Astrocyte of the cerebellum (primary cell): ENCODE measurements around the gene SPATA6.
A peak's percentile ranks its signal among the peaks of the same experiment; 100 is the strongest.
"Not testable (repeated sequence)": the region's sequence is repeated elsewhere in the genome, so short reads cannot be mapped to it uniquely, and the experiment has no call there.

Experiments
- DNase-seq: peaks from one replicate; pipeline ENCODE4 v3.0.0-alpha.2; 2011; ENCODE audit warnings: low read depth
- H3K4me3 ChIP-seq: 2 replicates; pipeline ENCODE4 v1.5.1; 2011; ENCODE audit warnings: mild to moderate bottlenecking, low read depth, low read length, moderate library complexity
- in situ Hi-C: cut with HindIII; loops from 2 replicates; pipeline ENCODE4 v1.10.0; 2017; ENCODE audit warnings: low sequenced_read_pairs
- TF ChIP-seq, protein P1 (sequence below): IDR thresholded peaks from 2 replicates; pipeline ENCODE4 v1.5.1; 2012; ENCODE audit warnings: low read length, low read depth, moderate library complexity, mild to moderate bottlenecking; ENCODE audit errors: missing control alignments

Gene SPATA6

DNA sequence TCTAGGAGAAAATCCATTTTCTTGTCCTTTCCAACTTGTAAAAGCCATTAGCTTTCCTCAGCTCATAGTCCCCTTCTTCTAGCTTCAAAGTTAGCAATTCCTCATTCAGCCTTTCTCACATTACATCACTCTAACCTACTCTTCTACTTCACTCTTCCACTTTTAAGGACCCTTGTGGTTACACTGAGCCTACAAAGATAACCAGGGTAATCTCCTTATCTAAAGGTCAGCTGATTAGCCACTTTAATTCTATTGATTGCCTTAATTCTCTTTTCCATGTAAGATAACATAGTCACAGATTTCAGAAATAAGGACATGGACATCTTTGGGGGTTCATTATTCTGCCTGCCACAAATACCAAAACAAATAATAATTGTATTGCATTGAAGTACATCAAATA is 8.5 kb upstream of the SPATA6 start:
- TF ChIP-seq, protein P1, sequence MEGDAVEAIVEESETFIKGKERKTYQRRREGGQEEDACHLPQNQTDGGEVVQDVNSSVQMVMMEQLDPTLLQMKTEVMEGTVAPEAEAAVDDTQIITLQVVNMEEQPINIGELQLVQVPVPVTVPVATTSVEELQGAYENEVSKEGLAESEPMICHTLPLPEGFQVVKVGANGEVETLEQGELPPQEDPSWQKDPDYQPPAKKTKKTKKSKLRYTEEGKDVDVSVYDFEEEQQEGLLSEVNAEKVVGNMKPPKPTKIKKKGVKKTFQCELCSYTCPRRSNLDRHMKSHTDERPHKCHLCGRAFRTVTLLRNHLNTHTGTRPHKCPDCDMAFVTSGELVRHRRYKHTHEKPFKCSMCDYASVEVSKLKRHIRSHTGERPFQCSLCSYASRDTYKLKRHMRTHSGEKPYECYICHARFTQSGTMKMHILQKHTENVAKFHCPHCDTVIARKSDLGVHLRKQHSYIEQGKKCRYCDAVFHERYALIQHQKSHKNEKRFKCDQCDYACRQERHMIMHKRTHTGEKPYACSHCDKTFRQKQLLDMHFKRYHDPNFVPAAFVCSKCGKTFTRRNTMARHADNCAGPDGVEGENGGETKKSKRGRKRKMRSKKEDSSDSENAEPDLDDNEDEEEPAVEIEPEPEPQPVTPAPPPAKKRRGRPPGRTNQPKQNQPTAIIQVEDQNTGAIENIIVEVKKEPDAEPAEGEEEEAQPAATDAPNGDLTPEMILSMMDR = no peak
- in situ Hi-C loops = no loop called here
- DNase-seq = no peak
- H3K4me3 ChIP-seq = no peak overlapping the region

DNA sequence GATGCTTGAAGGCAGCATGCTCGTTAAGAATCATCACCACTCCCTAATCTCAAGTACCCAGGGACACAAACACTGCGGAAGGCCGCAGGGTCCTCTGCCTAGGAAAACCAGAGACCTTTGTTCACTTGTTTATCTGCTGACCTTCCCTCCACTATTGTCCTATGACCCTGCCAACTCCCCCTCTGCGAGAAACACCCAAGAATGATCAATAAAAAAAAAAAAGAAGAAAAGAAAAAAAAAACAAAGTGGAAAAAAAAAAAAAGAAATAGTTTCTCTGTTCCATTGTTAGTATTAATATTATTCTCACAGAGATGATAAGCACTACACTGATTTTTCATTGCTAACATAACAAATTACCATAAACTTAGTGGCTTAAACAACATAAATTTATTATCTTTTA is 8.0 kb upstream of the SPATA6 start:
- in situ Hi-C loops, H3K4me3 ChIP-seq, DNase-seq: not testable (repeated sequence)

DNA sequence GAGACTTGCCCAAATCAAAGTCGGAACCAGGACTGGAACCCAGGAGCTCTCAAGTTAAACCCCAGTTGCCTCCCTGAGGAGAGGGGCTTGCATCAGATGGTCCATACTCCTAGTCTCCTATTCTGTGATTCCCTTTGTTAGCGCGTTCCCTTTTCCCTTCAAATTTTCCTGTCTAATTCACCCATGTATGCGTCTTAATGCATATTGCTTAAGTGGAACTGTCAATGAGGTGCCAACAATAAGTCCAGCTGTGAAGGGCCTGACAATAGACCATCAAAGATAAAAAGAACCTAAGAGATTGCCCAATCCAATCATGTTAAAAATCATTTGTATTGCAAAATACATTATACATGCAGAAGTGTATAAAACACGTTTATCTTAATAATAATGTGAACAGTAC is 634 bp upstream of the SPATA6 start:
- DNase-seq = no peak
- in situ Hi-C loops = no loop called here
- peak overlapping the region; percentile 72 for H3K4me3 ChIP-seq
- TF ChIP-seq, protein P1 = no peak

DNA sequence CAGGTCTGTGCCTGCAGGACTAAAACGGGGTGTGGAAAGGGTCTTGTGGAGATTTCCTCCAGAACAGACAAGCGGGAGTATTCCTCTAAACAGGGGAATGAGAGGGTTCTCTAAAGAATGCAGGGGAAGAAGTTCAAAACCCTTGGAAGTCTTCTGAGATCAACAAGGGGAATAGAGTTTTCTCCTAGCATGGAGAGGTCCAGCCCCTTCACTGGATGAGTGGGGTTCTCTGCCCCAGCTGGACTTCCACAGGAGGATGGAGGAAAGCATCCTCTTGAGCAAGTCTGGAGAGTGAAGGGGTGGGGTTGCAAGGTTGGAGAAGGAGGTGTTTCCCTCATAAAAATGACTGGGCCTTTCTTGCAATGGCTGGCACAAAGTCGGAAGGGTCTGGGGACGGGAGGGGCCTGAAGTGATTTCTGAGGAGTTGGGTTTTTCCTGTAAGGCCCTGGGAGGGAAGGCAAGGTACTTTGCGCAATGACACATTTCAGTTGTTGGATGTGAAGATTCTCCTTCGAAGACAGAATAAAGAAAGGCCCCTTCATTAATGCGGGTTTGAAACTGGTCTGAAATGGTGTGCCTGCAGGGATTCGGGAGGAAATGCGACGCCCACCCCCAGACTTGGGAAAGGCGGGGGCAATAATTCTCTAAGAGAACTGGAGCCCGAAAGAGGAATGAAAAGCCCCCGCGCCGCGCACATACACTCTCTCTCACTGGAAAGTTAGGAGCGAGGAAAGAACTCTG is 884 bp downstream of the SPATA6 start:
- peak overlapping the region; percentile 72 for H3K4me3 ChIP-seq
- no peak for DNase-seq
- in situ Hi-C loops = no loop called here
- TF ChIP-seq, protein P1 = no peak

DNA sequence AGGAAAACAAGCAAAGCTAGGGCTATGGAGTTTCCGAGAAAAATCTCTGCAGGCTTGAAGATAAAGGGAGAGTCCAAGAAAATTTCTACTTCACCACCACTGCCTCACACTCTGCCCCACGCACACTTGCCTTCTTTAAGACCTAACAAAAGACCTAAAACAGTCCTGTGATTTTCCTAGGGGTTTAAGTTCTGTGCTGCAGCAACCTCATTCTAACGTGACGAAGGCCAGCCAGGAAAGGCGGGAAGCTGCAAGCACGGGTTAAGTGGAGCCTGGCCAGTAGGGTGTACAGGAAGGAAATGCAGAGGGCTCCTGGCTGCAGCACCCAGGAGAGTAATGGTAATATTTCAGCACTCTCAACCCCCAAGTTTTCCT is 1.5 kb downstream of the SPATA6 start:
- H3K4me3 ChIP-seq = peak overlapping the region; percentile 72

DNA sequence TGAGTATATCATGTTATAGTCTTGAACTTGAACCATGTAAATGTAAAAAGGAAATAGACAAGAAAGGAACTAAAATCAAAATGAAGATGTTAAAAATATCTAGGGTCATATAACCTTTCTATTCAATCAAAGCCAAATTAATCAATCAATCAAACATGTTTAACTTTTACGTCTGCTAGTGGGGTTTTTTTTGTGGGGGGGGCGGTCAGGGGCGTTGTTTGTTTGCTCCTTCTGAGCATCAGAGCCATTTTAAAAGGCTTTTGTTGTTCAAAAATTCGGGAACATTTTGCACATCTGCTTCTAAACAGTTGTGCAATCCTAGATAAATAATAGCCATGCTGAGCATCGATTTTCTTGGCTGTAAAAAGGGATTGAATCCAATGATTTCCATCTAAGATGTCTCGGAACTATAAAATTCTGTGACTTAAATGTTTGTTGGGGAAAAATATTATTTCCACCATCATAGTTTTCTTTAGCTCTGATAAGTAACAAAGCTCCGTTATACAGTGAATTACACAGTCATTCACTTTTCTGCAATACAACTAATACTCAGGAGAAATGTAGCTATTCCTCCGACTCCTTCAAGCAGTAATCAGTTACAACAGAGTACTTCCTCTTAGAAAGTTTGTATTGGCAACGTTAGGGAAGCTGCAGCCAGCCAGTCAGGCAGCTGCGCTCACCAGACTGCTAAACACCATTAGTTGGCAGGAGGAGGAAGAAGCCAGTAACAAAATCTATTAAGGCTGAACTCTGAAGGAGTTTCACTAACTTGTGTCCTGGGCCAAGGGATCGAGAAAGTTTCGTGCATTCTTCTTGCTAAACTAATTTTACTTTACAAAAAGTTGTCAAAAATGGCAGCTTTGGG is 2.2 kb downstream of the SPATA6 start:
- in situ Hi-C loops = no loop called here
- TF ChIP-seq, protein P1 = no peak
- peak overlapping the region; percentile 72 for H3K4me3 ChIP-seq
- DNase-seq = peak; percentile 53

More for the DNA sequence above, 1.5 kb downstream of the SPATA6 start:
- TF ChIP-seq, protein P1 = no peak
- no peak for DNase-seq
- in situ Hi-C loops = no loop called here

DNA sequence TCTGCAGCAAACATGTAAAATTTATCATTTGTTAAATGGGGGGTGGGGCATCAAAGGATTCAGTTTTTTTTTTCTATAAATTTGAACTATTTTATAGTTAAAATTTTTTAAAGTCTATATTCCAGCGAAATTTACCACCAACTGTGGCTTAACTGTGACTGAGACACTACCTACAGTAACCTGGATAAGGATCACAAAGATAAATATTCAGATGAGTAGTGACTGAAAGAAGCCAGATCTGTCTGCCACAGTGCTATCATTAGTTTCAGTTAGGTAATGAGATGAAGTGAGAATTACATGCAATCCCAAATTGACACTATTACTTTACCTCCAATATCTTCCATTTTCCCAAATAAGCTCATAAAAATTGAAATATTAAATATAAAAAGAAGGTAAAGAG is 5.4 kb downstream of the SPATA6 start:
- in situ Hi-C loops = no loop called here
- TF ChIP-seq, protein P1 = no peak
- no peak overlapping the region for H3K4me3 ChIP-seq
- no peak for DNase-seq
